Testis (tissue), 2 donors: Measurements from ENCODE around the gene SLC25A21.

ENCODE experiments used
- CTCF ChIP-seq, 3 experiments: fragments of 450-650 bp in 2 of 3; fragments of 200-600 bp in 1 of 3; sonication (generic) in 1 of 3; IDR thresholded peaks; one replicate each; pipeline ENCODE4 v1.5.1; 2016 to 2019; ENCODE audit warnings: antibody characterized with exemption in 3 of 3, mild to moderate bottlenecking in 2 of 3, moderate library complexity in 1 of 3
- POLR2A ChIP-seq: fragments of 450-650 bp; IDR thresholded peaks from one replicate; pipeline ENCODE4 v1.6.1; 2017; ENCODE audit warnings: antibody characterized with exemption, mild to moderate bottlenecking, moderate library complexity

- TF ChIP-seq CTCF (IDR thresholded peaks at IDR 0.05), result no peak
- no peak for TF ChIP-seq POLR2A
Measured at GRCh38 chr14:36859119-36859518, 313.3 kb downstream of the SLC25A21 start.
